ENCODE data around the gene NAV3. TPM values are rescaled to one million over a fixed set of nuclear protein-coding genes. Genes with fewer than 3 reads are reported as not detected.

The NAV3 gene
- total and polyA plus RNA-seq, 2 of the 4 experiments (the other 2 are of a cell fraction), result 25.5 to 106 TPM

GRCh38 chr12:78038541-78038940, 207.8 kb downstream of the NAV3 start:
- ATAC-seq (ENCODE audit: low read depth) (peak; percentile 43; the same call in 1 of the 2 replicates), DNase-seq (no peak)
- POLR2A ChIA-PET (ENCODE audit: unreplicated experiment), result no interaction called here
- peaks cover 7% of the 10 kb centered on the region; the same call in 1 of the 2 replicates for H4K20me1 ChIP-seq (ENCODE audit: insufficient read depth, low read length)
- H3K9ac ChIP-seq (ENCODE audit: low read depth, low read length), result no peak overlapping the region
- H2BK20ac ChIP-seq (ENCODE audit: low read depth, low read length), result no peak overlapping the region
- dilution Hi-C loops (cut with HindIII; ENCODE audit: low sequenced_read_pairs, unreplicated experiment), result no loop called here
- no peak overlapping the region for H4K5ac ChIP-seq (ENCODE audit: low read depth, low read length)
- intact Hi-C loops (cut with micrococcal nuclease), result no loop called here
- no peak overlapping the region for H3K14ac ChIP-seq (replicated peaks; ENCODE audit: low read depth, low read length)
- no peak overlapping the region for H2AFZ ChIP-seq (replicated peaks; ENCODE audit: low read length, poor library complexity)
- CTCF ChIA-PET, result interaction anchor here (0.6 kb wide), 1 partner anchor 61 kb away, joined by 3 read pairs; no protein-coding TSS in a partner anchor
- no peak overlapping the region for H3K23ac ChIP-seq (ENCODE audit: low read depth, low read length)
- 0 out of 2 replicates have a peak, but pooled peaks cover 3% of the 10 kb centered on the region for H3K9me1 ChIP-seq (ENCODE audit: insufficient read depth, low read length)
- H2BK5ac ChIP-seq (ENCODE audit: low read depth, low read length, poor library complexity, severe bottlenecking), result no peak overlapping the region
- in situ Hi-C loops (cut with MboI; ENCODE audit: low sequenced_read_pairs), result no loop called here
- H3K27me3 ChIP-seq (ENCODE audit: control insufficient read depth, insufficient read depth, low read length), result no peaks in the 10 kb centered on the region
- TF ChIP-seq MAFK (IDR thresholded peaks at IDR 0.05; ENCODE audit: low read depth, low read length) (no peak), SMC3 (IDR thresholded peaks at IDR 0.05; ENCODE audit: low read depth, low read length) (no peak), RAD21 (IDR thresholded peaks at IDR 0.05; ENCODE audit: low read length) (no peak), MAZ (IDR thresholded peaks at IDR 0.05; ENCODE audit: borderline replicate concordance, low read depth, low read length) (no peak), FOS (IDR thresholded peaks at IDR 0.05; ENCODE audit: low read depth, low read length) (no peak), RFX5 (IDR thresholded peaks at IDR 0.05; ENCODE audit: low read depth, low read length) (no peak), BHLHE40 (IDR thresholded peaks at IDR 0.05; ENCODE audit: low read depth, low read length) (no peak), CEBPB (IDR thresholded peaks at IDR 0.05; ENCODE audit: low read depth, low read length) (no peak), NFE2L2 (IDR thresholded peaks at IDR 0.05; ENCODE audit: low read depth, low read length) (no peak), MXI1 (IDR thresholded peaks at IDR 0.05; ENCODE audit: borderline replicate concordance, low read depth, low read length) (no peak), POLR2A (IDR thresholded peaks at IDR 0.05; ENCODE audit: low read depth, low read length) (no peak), RCOR1 (IDR thresholded peaks at IDR 0.05; ENCODE audit: insufficient replicate concordance, low read length) (no peak)
- TF ChIP-seq, protein P1, sequence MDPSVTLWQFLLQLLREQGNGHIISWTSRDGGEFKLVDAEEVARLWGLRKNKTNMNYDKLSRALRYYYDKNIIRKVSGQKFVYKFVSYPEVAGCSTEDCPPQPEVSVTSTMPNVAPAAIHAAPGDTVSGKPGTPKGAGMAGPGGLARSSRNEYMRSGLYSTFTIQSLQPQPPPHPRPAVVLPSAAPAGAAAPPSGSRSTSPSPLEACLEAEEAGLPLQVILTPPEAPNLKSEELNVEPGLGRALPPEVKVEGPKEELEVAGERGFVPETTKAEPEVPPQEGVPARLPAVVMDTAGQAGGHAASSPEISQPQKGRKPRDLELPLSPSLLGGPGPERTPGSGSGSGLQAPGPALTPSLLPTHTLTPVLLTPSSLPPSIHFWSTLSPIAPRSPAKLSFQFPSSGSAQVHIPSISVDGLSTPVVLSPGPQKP (IDR thresholded peaks at IDR 0.05; ENCODE audit: borderline replicate concordance, low read depth, low read length), result no peak
- H3K27ac ChIP-seq (ENCODE audit: insufficient read depth, low read length), result no peak overlapping the region
- H2BK15ac ChIP-seq (ENCODE audit: low read depth, low read length), result no peak overlapping the region
- no peak overlapping the region for H3K4me2 ChIP-seq (ENCODE audit: low read depth, low read length)
- no CpG with 5 or more reads among the region's 1 CpG for WGBS, 2 experiments (ENCODE audit: extremely low coverage in 2 of 2, insufficient read length in 1 of 2)
- H3K4me3 ChIP-seq (ENCODE audit: insufficient read depth, low read depth, low read length), result no peak overlapping the region
- no peak overlapping the region for H4K8ac ChIP-seq (ENCODE audit: low read depth in 2 of 2, low read length in 2 of 2)
- peaks cover 24 to 35% of the 10 kb centered on the region in 2 experiments for H3K79me1 ChIP-seq (ENCODE audit: low read depth in 1 of 2, low read length in 2 of 2)
- H3K9me3 ChIP-seq (ENCODE audit: control insufficient read depth, insufficient read depth, low read length), result no peaks in the 10 kb centered on the region
- H4K91ac ChIP-seq (ENCODE audit: insufficient read depth, low read depth, low read length), result no peak overlapping the region
- no peak overlapping the region for H3K56ac ChIP-seq (ENCODE audit: extremely low read depth, insufficient read depth, low read length)
- H2BK120ac ChIP-seq (ENCODE audit: low read depth, low read length), result no peak overlapping the region
- H2AK9ac ChIP-seq (replicated peaks; ENCODE audit: low read depth, low read length, poor library complexity), result no peak overlapping the region
- H3K4me1 ChIP-seq (ENCODE audit: control insufficient read depth, insufficient read depth, low read length), result peaks cover 11% of the 10 kb centered on the region
- H2AK5ac ChIP-seq (ENCODE audit: low read depth, low read length), result no peak overlapping the region
- BruUV-seq (replicated peaks), result no TSS peak
- peaks cover 3% of the 10 kb centered on the region; the same call in 1 of the 2 replicates for H3K36me3 ChIP-seq (ENCODE audit: control insufficient read depth, insufficient read depth, low read length)
- H3K4ac ChIP-seq (ENCODE audit: low read depth, low read length), result no peak overlapping the region
- no peak overlapping the region for H3K18ac ChIP-seq (ENCODE audit: low read depth, low read length)

All from IMR-90 (cell line).